ENCODE results near the gene FOSL2. TPM values are rescaled to one million over a fixed set of nuclear protein-coding genes. Genes with fewer than 3 reads are reported as not detected.

Gene FOSL2
- total RNA-seq, 1 experiment from 2014 or later, result 44.8 TPM

- TF ChIP-seq CEBPB (IDR thresholded peaks at IDR 0.05; ENCODE audit: low read depth) (no peak), CBX3 (IDR thresholded peaks at IDR 0.05; ENCODE audit: low read depth) (no peak), ZNF274 (IDR thresholded peaks at IDR 0.05; ENCODE audit: low read depth, low read length) (no peak), ZFX (IDR thresholded peaks at IDR 0.05) (no peak)
- TF ChIP-seq, protein P1, sequence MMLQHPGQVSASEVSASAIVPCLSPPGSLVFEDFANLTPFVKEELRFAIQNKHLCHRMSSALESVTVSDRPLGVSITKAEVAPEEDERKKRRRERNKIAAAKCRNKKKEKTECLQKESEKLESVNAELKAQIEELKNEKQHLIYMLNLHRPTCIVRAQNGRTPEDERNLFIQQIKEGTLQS (IDR thresholded peaks at IDR 0.05), result no peak
Observed at GRCh38 chr2:28398101-28398834, 5.6 kb downstream of the FOSL2 start (continued).

DNA sequence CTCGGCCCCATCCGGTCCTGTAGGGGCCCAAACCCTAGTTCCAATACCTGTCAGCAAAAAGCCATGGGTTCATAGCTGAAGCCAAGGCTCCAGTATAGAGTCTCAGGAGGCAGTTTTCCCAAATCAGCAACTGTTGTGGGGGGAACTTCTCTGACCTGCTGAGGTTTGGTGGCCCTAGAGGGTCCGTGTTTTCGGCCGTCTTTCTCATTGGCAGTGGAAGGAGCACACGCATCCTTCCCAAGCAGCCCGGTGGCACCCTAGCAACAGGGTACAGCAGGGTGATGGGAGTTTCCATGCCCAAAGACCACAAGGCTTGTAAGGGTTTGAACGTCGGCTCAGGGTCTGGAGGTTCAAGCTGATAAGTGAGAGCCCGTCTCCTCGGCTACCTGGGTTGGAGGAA lies 6.6 kb downstream of the FOSL2 start:
- Histone ChIP-seq H2AFZ (ENCODE audit: low read depth, low read length, poor library complexity, severe bottlenecking) (no peak overlapping the region), H3K9ac (ENCODE audit: low read length) (no peak overlapping the region), H4K20me1 (ENCODE audit: insufficient read depth) (no peaks in the 10 kb centered on the region; the same call in 1 of the 2 replicates), H3K4me3 (replicated peaks in 1 of 2; ENCODE audit: low read depth in 1 of 2, low read length in 2 of 2) (no peak overlapping the region), H3K79me2 (ENCODE audit: insufficient read depth, low read length) (peaks cover 95% of the 10 kb centered on the region), H3K9me2 (ENCODE audit: insufficient read depth) (no peaks in the 10 kb centered on the region), H3K4me1 (ENCODE audit: control insufficient read depth in 1 of 2, insufficient read depth in 2 of 2, low read length in 2 of 2) (peaks cover 27 to 42% of the 10 kb centered on the region in 2 experiments), H3K27ac (ENCODE audit: low read depth, low read length) (no peak overlapping the region), H3K36me3 (ENCODE audit: control insufficient read depth in 1 of 2, insufficient read depth in 2 of 2, low read length in 2 of 2) (peaks cover 0 to 9% of the 10 kb centered on the region in 2 experiments; a peak in 1 of 4 replicates), H3K27me3 (ENCODE audit: insufficient read depth, low read length) (no peaks in the 10 kb centered on the region), H3K4me2 (ENCODE audit: low read length) (no peak overlapping the region), H3K9me3 (ENCODE audit: control insufficient read depth in 1 of 2, insufficient read depth in 1 of 2, low read depth in 1 of 2, low read length in 2 of 2) (no peaks in the 10 kb centered on the region)
- BruUV-seq (replicated peaks), result no TSS peak
- ChIA-PET RAD21 (ENCODE audit: low non-redundant PET in 1 of 2, low total read pairs in 2 of 2, uncharacterized antibody in 2 of 2, unreplicated experiment in 2 of 2) (no interaction called here), CTCF (no interaction called here), POLR2A (no interaction called here)
- DNase-seq (ENCODE audit: low read depth, low spot score) (no peak), ATAC-seq (no peak)
- TF ChIP-seq RAD21 (IDR thresholded peaks at IDR 0.05; ENCODE audit: low read depth), result no peak
- TF ChIP-seq EZH2 (IDR thresholded peaks at IDR 0.05), result no peak
- TF ChIP-seq POLR2A (IDR thresholded peaks at IDR 0.05; ENCODE audit: borderline replicate concordance, extremely low read depth, insufficient read depth, insufficient read length), result no peak
- TF ChIP-seq TCF7L2 (IDR thresholded peaks at IDR 0.05; ENCODE audit: borderline replicate concordance, extremely low read depth, insufficient read depth, insufficient read length), result no peak
- TF ChIP-seq, protein P2, sequence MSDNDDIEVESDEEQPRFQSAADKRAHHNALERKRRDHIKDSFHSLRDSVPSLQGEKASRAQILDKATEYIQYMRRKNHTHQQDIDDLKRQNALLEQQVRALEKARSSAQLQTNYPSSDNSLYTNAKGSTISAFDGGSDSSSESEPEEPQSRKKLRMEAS (IDR thresholded peaks at IDR 0.05), result no peak
- no peak for TF ChIP-seq YY1 (IDR thresholded peaks at IDR 0.05; ENCODE audit: extremely low read depth, insufficient replicate concordance, low read depth, low read length)
- TF ChIP-seq ELF1 (IDR thresholded peaks at IDR 0.05; ENCODE audit: borderline replicate concordance, low read depth), result no peak
- no peak for TF ChIP-seq ZFX (IDR thresholded peaks at IDR 0.05)
- no peak for TF ChIP-seq SRF (IDR thresholded peaks at IDR 0.05; ENCODE audit: low read depth)
- no peak for TF ChIP-seq CBX3 (IDR thresholded peaks at IDR 0.05; ENCODE audit: low read depth)
- no peak for TF ChIP-seq JUND (IDR thresholded peaks at IDR 0.05)
- TF ChIP-seq, protein P3, sequence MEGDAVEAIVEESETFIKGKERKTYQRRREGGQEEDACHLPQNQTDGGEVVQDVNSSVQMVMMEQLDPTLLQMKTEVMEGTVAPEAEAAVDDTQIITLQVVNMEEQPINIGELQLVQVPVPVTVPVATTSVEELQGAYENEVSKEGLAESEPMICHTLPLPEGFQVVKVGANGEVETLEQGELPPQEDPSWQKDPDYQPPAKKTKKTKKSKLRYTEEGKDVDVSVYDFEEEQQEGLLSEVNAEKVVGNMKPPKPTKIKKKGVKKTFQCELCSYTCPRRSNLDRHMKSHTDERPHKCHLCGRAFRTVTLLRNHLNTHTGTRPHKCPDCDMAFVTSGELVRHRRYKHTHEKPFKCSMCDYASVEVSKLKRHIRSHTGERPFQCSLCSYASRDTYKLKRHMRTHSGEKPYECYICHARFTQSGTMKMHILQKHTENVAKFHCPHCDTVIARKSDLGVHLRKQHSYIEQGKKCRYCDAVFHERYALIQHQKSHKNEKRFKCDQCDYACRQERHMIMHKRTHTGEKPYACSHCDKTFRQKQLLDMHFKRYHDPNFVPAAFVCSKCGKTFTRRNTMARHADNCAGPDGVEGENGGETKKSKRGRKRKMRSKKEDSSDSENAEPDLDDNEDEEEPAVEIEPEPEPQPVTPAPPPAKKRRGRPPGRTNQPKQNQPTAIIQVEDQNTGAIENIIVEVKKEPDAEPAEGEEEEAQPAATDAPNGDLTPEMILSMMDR (IDR thresholded peaks at IDR 0.05 in 2 of 3, conservative IDR thresholded peaks at IDR 0.05 in 1 of 3; ENCODE audit: borderline replicate concordance in 1 of 3, insufficient read depth in 1 of 3, low read depth in 2 of 3, low read length in 2 of 3), result no peak
- TF ChIP-seq EZH2phosphoT487 (IDR thresholded peaks at IDR 0.05; ENCODE audit: borderline replicate concordance), result no peak
- TF ChIP-seq CEBPB (IDR thresholded peaks at IDR 0.05; ENCODE audit: low read depth), result no peak
- TF ChIP-seq, protein P4, sequence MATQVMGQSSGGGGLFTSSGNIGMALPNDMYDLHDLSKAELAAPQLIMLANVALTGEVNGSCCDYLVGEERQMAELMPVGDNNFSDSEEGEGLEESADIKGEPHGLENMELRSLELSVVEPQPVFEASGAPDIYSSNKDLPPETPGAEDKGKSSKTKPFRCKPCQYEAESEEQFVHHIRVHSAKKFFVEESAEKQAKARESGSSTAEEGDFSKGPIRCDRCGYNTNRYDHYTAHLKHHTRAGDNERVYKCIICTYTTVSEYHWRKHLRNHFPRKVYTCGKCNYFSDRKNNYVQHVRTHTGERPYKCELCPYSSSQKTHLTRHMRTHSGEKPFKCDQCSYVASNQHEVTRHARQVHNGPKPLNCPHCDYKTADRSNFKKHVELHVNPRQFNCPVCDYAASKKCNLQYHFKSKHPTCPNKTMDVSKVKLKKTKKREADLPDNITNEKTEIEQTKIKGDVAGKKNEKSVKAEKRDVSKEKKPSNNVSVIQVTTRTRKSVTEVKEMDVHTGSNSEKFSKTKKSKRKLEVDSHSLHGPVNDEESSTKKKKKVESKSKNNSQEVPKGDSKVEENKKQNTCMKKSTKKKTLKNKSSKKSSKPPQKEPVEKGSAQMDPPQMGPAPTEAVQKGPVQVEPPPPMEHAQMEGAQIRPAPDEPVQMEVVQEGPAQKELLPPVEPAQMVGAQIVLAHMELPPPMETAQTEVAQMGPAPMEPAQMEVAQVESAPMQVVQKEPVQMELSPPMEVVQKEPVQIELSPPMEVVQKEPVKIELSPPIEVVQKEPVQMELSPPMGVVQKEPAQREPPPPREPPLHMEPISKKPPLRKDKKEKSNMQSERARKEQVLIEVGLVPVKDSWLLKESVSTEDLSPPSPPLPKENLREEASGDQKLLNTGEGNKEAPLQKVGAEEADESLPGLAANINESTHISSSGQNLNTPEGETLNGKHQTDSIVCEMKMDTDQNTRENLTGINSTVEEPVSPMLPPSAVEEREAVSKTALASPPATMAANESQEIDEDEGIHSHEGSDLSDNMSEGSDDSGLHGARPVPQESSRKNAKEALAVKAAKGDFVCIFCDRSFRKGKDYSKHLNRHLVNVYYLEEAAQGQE (IDR thresholded peaks at IDR 0.05; ENCODE audit: low read depth), result no peak
- TF ChIP-seq SP1 (IDR thresholded peaks at IDR 0.05; ENCODE audit: low read depth), result no peak
- TF ChIP-seq, protein P1 (IDR thresholded peaks at IDR 0.05), result no peak
- TF ChIP-seq EGR1 (IDR thresholded peaks at IDR 0.05; ENCODE audit: low read depth), result no peak
- TF ChIP-seq FOSL1 (IDR thresholded peaks at IDR 0.05; ENCODE audit: low read depth), result no peak
- intact Hi-C loops (cut with micrococcal nuclease), result loop anchor here (5.0 kb wide), 1 partner anchor 717 kb away; no protein-coding TSS in a partner anchor

Measured in HCT116 (cell line).